HG03139 (cell line): ENCODE data around the gene RAI1.

ENCODE experiments used
- ATAC-seq: cut with Tn5 transposase; IDR thresholded peaks from one replicate; pipeline ENCODE4 v1.9.1; 2021; ENCODE audit not compliant: unreplicated experiment

RAI1 gene

DNA sequence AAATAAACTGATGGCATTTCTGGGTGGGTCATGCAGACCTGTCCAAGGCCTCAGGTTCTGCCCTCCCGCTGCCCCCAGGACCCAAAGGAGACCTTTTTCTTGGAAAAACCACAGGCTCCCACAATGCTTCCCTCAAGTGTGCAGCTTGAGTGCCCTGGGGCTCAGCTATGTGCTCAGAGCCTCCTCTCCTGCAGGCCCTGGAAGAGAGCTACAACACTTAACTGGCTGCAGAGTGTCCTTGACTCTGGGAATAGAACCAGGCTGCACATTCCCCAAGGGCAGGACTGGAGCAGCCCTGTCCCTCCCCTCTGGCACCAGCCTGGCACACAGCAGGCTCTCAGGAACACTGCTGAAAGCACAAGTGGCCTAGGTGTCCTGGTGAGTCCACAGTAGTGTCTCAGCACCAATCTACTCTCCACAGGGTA lies 160.4 kb downstream of the RAI1 start:
- ATAC-seq, result no peak

DNA sequence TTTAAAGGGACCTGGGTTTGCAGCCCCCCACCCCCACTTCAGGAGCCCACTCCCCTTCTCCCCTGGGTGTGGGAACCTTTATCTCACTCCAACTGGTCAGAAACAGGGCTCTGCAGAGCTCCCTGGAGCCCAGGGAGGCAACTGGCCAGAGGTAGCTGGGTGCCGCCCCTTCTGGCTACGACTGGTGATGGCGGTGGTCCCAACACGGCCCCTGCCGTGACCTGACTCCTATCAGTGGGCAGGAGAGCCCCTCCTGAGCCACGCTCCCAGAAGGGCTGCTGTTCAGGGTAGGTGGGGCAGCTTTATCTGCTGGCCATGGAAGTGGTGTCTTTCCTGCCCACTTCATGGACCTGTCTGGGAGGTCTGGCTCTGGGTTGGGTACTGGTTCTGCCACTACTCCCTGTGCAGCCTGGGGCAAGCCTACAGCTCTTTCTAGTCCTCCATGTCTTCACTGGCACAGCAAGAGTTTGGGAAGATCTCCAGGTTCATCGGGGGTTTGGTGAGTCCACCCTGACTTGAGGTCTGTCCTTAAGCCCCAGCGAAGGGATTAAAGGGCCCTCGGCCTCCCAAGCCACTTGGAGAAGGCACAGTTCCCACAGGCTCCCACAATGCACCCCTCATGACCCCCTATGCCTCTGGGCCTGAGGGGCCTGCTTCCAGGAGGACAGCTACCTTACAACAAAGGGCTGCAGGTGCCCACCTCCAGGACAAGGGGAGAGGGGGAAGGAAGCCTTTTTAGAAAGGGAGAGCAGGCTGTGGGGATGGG lies 161.0 kb downstream of the RAI1 start:
- ATAC-seq, result no peak

DNA sequence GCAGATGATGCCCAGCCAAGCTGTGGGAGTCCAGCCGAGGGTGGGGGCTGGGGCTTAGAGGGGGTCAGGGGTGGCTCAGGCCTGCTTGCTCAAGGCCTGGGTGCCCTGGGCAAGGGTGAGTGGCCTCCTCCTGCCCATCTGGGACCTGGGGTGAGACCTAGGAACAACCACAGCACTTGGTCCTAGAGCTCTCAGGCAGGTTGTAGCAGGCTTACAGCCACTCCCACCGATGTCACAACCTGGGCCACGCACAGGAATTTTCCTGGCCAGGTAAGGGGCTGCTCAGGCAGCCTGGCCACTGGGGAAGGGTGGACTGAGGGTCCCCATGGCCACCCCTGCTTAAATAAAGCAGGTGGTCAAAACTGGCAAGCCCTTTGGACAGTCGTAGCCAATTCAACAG lies 161.8 kb downstream of the RAI1 start:
- ATAC-seq, result no peak

DNA sequence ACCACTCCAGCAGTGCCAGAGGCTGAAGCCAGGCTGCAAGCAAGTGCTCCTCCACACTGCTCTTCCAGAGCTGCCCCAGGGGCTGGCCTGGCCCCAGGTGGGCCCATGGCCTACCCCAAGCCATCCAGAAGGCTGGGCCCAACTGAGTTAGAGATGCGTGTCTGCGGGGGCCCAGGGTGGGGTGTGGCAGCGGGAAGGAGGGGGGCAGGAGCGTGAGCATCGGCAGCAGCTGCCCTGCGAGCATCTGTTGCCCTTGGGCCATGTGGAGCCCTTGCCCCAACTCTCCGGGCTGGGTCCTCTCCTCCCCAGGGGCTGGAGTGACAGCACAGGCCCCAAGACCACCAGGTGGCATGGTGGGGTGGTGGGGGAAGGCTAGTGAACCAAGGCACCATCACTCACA lies 162.8 kb downstream of the RAI1 start:
- no peak for ATAC-seq

DNA sequence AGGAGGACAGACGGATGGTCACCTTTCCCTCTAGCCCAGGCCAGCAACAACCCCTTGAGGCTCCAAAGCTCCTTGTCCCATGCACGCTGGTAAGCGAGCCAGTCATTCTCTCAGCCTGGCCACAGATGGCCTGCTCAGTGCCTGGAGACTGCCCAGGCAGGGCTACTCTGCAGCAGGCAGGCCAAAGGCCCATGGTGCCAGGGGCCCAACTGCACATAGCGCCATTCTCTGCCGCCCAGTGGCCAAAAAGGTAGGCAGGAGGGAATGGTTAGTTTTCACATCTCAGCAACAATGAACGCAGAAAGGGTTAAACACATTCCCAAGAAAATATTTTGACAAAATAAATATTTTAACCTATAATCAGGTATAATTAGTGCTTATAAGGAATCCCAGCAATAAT lies 163.2 kb downstream of the RAI1 start:
- ATAC-seq, result no peak

DNA sequence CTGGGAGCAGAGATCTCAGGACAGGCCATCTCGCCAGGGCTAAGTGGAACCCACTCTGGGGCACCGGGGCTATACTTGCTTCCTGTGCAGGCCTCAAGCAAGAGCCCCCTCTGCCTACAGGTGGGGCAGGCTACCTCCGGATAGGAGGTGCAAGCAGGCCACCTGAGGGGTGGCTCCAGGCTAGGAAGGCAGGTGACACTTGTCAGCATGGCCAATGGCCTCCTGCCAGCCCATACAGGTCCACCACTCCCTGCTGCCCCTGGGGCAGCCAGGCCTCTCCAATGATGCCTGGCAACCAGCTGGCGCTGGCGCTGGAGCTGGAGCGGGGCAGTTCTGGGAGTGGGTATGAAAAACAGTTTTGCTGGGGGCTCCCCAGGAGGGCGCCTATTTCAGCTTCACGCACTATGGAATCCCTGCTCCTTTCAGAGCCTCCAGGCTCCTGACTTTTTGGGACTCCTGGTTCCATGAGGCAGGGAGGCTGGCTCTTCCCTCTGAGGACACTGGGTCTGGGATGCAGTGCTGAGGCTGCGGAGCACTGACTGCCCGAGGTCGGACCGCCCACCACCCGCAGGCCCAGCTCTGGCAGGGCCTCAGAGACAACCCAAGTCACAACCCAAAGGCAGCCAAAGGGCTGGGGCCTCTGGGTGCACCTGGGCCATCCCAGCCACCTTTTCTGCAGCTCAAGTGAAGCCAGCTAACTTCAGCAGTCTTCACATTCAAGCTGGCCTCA lies 164.0 kb downstream of the RAI1 start:
- no peak for ATAC-seq

DNA sequence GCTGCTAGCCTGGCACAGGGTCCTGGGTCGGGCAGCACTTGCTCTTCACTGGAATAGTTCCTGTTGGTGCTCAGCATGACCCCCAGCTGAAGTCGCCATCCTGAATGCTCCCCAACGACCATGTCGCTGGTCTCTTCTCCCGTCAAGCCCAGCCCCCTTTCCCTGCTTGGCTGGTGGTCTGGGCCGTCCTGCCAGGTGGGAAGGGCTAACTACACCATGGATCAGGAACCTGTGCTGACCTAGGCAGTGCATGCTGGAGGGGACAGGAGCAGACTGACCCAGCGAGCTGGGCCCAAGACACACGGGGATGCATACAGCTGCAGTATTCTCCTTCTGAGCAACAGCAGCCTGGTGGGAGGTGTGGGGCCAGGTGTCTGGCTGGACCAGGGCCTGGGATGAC lies 164.7 kb downstream of the RAI1 start:
- ATAC-seq, result no peak

DNA sequence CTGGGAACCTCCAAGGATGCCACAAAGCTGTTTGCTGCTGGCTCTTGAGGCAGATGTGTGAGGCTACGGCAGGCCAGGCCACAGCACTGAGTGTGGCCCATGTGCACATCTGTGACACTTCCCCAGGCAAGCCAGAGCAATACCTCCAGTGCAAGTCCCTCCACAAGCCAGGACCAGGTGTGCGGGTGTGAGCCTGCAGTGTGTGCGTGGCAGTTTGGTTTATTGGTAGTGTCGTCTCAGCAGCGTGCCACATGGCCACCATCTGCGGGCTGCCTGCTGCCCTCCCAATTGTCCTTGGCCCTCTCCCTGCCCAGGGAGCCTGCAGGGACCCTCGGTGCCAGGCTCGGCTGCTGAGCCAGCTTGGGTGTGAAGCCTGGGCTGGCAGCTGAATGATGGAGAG lies 165.4 kb downstream of the RAI1 start:
- ATAC-seq, result no peak

DNA sequence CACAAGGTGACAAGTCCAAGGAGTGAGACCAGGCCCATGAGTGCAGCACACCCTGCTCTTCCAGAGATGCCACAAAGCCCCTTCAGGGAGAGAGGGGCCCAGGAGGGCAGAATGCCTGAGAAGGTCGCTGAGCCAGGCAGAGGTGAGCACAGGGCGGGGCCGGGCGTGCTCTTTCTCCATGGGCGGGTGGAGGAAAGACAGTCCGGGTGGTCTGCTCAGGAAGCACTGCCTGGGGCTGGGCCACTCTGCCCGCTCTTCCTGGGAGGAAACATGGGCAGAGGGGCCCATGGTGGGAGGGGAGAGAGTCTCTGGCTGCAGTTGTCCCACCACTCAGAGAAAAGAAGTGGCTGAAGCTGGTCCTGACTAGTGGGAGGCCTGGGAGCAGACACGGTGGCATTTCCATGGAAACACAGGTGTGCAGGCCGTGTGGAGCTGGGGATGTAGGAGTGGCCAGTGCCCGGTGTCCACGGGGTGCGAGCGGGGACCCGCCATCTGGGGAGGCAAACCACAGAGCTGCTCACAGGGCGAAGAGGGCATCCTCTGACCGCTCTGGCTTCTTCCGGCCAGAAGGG lies 165.9 kb downstream of the RAI1 start:
- no peak for ATAC-seq

DNA sequence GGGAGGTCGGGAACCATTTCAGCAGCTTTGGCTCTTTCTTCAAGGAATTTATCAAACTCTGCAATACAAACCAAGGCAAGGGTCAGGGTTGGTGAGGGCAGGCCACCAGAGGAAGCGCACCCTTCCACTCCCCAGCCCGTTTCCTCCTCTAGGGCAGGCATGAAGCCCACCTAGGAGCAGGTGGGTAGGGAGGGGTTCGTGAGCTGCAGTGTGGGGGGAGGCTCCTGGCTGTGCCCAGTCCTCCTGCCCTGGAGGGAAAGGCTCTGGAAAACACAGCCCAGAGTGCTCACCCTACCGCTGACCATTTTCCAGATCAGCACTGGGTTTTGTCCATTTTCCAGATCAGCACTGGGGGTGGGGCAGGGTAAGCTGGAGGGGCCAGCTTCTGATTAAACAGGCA lies 166.5 kb downstream of the RAI1 start:
- no peak for ATAC-seq

DNA sequence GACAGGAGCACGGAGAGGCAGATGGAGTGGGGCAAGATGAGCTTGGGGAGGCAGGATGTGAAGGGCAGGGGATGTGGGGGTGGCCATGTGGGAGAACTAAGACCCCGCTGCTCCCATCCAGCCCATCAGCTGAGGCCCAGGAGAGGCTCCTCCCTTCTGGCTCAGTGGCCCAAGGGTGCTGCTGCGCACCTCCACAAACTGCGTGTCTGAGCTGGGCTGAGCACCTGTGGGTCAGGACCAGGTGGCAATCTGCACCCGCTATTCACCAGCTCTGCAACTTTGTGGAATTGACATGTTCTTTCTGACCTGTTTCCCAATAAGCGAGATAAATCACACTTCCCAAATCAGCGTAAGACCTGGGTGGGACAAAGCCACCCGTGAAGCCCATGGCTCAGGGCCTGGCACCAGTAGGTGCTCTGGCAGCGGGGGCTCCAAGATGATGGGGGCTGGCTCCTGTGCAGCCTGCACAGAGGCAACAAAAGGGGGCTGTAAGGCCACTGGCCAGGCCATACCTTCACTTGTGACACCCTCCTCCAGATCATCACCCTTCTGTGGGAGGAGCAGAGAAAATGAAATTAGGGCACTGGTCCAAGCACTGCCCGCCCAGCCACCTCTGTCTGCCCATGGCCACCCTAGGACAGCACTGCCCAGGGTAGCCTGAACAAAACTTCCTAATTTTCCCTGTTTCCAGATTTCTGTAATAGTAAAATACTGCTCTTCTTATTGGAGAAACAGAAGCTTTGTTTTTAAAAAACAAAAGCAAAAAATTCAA lies 167.2 kb downstream of the RAI1 start:
- no peak for ATAC-seq

DNA sequence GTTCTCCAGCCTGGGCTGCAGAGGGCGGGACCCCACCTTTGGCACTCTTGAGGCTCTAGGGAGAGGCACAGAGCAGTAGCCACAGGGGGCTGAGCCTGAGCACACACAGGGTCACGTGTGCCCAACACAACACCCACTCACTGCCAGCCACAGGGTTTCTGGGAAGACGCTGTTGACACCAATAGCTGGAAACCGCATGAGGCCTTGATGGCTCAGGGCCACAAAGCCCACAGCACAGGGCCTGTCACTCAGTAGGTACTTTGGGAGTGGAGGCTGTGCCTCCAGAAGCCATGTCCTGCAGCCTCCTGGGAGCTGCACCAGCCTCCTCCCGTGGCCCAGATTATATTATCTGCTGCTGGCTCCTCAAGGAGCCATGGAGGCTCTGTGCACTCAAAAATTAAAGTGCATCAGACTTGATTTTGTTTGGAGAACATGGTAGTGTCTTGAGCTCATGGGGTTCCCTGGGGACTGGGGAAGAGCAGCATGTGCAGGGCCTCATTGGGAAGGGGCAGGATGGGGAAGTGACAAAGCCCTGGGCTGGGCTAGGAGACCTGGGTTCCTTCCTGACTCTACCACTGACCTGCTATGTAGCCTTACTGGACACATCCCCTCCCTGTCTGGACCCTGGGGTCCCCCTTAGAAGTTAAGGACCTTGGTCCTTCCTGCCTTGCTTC lies 168.0 kb downstream of the RAI1 start:
- no peak for ATAC-seq

DNA sequence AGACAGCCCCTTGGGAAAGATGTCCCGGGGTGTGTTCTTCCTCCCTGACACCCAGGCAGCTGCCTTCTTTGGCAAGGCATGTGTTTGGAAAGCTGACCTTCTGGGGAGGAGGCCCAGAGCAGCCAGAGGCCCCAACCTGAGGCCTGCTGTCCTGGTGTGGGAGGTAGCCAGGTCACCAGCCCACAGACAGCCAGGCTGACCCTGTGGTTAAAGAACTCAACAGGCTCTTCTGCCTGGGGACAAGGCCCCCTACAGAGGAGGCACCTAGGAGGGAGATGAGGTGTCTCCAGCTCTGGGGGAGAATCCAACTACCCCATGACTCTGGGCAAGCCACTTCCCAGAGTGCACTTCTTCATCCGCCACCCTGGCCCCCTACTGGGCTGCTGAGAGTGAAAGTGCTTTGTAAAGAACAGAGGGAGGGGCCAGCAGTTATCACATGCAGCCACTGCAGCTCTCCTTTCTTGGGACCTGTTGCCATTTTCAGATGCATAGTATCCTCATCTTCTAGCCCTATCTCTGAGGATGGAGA lies 168.7 kb downstream of the RAI1 start:
- ATAC-seq, result no peak

DNA sequence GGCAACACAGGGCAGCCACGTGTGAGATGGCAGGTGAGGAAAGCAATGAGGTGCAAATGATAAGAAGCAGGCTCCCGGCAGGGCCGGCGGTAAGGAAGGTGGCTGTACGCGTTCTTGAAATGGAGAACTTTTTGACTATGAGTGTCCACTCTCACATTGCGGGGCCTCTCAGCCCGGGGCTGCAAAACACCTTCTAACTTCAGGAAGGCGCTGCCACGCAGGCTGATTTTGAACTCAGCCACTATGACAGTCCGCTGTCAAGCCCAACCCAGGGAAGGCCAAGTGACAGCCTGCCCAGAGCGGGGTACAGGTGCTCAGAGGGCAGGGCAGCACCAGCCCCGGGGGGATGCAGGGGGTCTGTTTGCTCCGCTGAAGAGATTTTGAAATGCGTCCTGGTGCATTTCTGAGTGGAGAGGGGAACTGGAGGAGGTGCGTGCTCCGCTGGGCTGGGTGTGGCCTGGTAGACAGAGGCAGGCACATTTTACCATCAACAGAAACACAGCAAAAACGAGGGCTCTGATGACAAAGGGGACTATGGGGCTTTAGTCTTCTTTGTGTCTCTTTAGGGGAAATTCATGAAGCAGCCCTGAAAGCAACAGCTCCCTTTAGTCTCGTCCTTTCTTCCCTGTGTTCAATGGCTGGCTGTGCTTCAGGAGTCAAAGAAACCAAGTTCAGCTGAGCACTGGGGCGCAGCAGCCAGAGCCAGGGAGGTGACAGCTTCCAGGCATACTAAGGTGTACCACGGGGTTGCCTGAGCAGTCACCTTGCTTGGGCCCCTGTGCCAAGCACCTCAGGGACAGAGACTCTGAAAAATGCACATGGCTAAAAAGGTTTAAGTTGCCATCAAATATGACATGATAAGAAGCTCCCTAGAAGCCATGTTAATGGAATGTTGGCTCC lies 170.1 kb downstream of the RAI1 start:
- no peak for ATAC-seq

DNA sequence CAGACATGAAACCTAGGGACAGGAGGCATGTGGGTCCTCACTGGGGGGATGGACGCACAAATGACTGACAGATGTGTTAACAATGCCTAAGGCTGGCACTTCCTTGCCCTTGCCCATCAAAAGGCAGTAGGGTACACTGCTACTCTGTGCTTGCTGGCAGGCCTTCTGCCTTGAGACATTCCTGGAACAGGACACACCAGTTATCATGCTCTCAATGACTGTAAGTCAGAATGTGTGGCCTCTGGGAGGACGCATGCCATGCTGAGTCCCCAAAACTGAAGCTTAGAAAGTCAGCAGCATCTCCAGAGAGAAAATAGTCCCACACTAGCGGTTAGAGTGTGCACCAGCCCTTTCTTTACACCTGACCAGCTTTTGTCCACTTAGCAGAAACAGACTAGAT lies 171.7 kb downstream of the RAI1 start:
- no peak for ATAC-seq

DNA sequence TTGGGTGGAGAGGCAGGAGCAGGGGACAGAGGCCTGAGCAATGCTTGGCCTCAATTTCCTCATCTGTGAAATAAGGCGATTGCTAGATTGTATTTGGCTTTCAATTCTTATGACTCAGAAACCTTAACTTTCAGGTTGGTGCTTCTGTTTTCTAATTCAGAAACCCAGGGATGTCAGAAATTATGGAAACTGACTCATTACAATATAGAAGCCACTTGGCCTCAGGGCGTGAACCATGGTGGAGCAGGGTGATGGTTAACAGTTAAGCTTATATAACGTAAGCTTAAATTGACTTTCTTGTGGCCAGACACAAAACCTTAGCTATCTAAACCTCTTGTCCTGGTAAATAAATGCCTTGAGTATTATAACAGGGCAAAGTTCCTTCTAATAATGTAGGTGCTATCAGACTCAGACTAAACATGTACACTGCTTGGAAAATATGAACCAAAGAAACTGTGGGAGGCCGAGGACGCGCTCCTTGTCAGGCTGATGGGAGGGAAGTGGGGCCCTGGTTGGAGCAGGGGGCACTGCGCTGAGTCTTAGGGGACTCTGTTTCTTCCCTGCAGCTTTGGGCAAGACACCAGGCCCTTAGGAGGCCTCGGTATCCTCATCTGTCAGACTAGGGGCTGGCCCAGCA lies 172.7 kb downstream of the RAI1 start:
- no peak for ATAC-seq

DNA sequence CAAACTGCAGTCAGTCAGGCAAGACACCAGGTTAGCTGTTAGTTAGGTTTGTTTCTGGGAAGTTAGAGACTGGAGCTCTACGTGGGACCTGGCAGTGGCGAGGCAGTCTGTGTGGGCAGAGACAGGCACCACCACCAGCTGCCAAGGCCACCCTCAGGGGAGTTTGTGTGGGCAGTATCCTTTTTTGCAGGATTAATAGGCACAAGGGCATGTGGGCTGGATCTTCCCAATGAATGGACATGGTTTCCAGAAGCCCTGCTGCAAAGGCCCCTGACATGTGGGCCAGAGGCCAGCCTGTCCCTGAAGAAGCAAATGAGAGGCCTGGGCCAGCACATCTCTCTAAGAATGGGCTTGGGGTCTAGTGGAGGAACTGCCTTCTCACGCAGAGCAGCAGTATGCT lies 174.7 kb downstream of the RAI1 start:
- ATAC-seq, result no peak

DNA sequence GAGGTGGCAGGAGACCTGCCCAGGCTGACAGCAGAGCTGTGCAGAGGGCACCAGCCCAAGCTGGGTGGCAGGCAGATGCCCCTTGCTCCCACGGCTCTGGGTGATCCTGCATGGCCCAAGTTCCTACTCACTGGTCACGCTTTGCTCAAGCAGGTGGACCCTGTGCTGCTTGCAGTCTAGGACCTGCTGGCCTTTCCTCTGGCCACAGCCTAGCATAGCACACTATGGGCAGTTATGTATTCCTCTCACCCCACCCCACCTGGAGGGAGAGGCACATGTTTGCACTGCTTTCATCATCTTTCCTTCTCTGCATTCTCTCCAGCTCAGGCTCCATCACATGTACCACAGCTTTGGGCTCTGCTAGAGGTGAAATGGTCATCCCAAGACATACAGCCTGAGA lies 175.1 kb downstream of the RAI1 start:
- no peak for ATAC-seq

DNA sequence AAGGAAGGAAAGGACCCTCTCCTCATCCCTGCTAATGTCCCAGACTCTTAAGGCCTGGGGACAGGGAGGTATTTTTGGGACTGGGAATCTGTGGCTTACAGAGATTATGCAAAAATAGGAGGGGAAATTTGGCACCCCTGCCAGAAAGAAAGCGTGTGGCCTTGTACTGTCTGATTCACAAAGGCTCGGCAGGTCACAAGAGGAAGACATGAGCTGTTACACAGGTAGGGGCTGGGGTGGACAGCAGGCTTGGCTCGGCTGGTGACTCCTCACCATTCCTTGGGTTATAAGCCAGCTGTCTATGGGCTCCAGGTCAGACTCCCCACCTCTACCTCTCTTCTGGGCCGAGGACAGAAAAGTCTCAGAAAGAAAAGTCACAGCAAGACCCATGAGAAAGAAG lies 176.2 kb downstream of the RAI1 start:
- no peak for ATAC-seq
